H1 (cell line): ENCODE data around the gene CDKN2AIP. TPM values are rescaled to one million over a fixed set of nuclear protein-coding genes. Genes with fewer than 3 reads are reported as not detected.

Source experiments
- CTCF ChIA-PET: fragments of 300-600 bp; sonication (Branson Sonifier 250); formaldehyde crosslinking; loops from one replicate; lab custom pipeline; 2021; ENCODE audit not compliant: partially characterized antibody; lab: Charles Lee
- POLR2A ChIA-PET: fragments of 300-600 bp; sonication (Branson Sonifier 250); formaldehyde crosslinking; loops from one replicate; lab custom pipeline; 2021; ENCODE audit warnings: inconsistent platforms; ENCODE audit not compliant: partially characterized antibody; lab: Charles Lee
- DNase-seq, 2 experiments: peaks; one replicate each; pipeline versions ENCODE4 v3.0.0 to v3.0.0-alpha.2; 2010 to 2022; ENCODE audit warnings: low spot score in 2 of 2, low read depth in 1 of 2, mixed read lengths in 1 of 2
- FAIRE-seq: peaks from 2 replicates; lab custom pipeline; 2011; peaks lifted over from hg19 to GRCh38; lab: Jason Lieb, UNC
- H2AFZ ChIP-seq: 2 replicates; pipeline ENCODE4 v1.8.1; 2012; ENCODE audit warnings: low read length, inconsistent platforms
- H2AK5ac ChIP-seq: 2 replicates; pipeline ENCODE4 v1.6.1; 2013; ENCODE audit warnings: low read depth, low read length
- H2BK120ac ChIP-seq: replicated peaks from 2 replicates; pipeline ENCODE3; 2013; ENCODE audit warnings: low read depth, low read length, inconsistent platforms
- H2BK12ac ChIP-seq: 2 replicates; pipeline ENCODE4 v1.6.1; 2013; ENCODE audit warnings: low read depth, low read length
- H2BK15ac ChIP-seq: 2 replicates; pipeline ENCODE4 v1.6.1; 2013; ENCODE audit warnings: low read length
- H2BK20ac ChIP-seq: 2 replicates; pipeline ENCODE4 v1.6.1; 2013; ENCODE audit warnings: low read length
- H2BK5ac ChIP-seq: 2 replicates; pipeline ENCODE4 v1.6.1; 2013; ENCODE audit warnings: low read depth, low read length
- H3K14ac ChIP-seq: 2 replicates; pipeline ENCODE4 v1.6.1; 2013; ENCODE audit warnings: inconsistent platforms; ENCODE audit not compliant: insufficient read length
- H3K18ac ChIP-seq: 2 replicates; pipeline ENCODE4 v1.6.1; 2013; ENCODE audit warnings: low read length; ENCODE audit errors: extremely low read depth
- H3K23ac ChIP-seq: 2 replicates; pipeline ENCODE4 v1.6.1; 2013; ENCODE audit warnings: inconsistent platforms; ENCODE audit not compliant: insufficient read length
- H3K23me2 ChIP-seq: 2 replicates; pipeline ENCODE4 v1.6.1; 2013; ENCODE audit warnings: low read depth, low read length
- H3K27ac ChIP-seq: 2 replicates; pipeline ENCODE4 v1.6.1; 2011; ENCODE audit warnings: low read depth, low read length, inconsistent platforms
- H3K27me3 ChIP-seq, 4 experiments: replicated peaks in 1 of 4; 1 replicate in 1 of 4; 2 replicates in 3 of 4; pipeline versions ENCODE4 v1.6.1 to v1.8.1; 2011 to 2013; ENCODE audit warnings: low read length in 3 of 4, mild to moderate bottlenecking in 3 of 4, inconsistent platforms in 2 of 4, mixed read lengths in 2 of 4, moderate library complexity in 1 of 4; ENCODE audit not compliant: control insufficient read depth in 3 of 4, insufficient read depth in 3 of 4; ENCODE audit errors: extremely low read depth in 1 of 4
- H3K36me3 ChIP-seq, 4 experiments: 2 replicates each; pipeline versions ENCODE4 v1.6.1 to v1.8.1; 2011 to 2013; ENCODE audit warnings: mild to moderate bottlenecking in 4 of 4, low read length in 3 of 4, moderate library complexity in 2 of 4, control low read depth in 1 of 4, inconsistent platforms in 1 of 4; ENCODE audit not compliant: insufficient read depth in 4 of 4, control insufficient read depth in 2 of 4
- H3K4ac ChIP-seq: replicated peaks from 2 replicates; pipeline ENCODE3; 2013; ENCODE audit warnings: low read length, low read depth, mixed read lengths, inconsistent platforms; ENCODE audit not compliant: insufficient read length
- H3K4me1 ChIP-seq, 4 experiments: replicated peaks in 1 of 4; 1 replicate in 1 of 4; 2 replicates in 3 of 4; pipeline versions ENCODE4 v1.6.1 to v1.8.1; 2011 to 2013; ENCODE audit warnings: low read length in 3 of 4, inconsistent platforms in 2 of 4, mixed read lengths in 1 of 4; ENCODE audit not compliant: insufficient read depth in 4 of 4, control insufficient read depth in 3 of 4
- H3K4me2 ChIP-seq, 2 experiments: 2 replicates each; pipeline versions ENCODE4 v1.6.1 to v1.8.1; 2011 to 2013; ENCODE audit warnings: low read depth in 2 of 2, low read length in 2 of 2, control low read depth in 1 of 2, inconsistent platforms in 1 of 2, mild to moderate bottlenecking in 1 of 2; ENCODE audit not compliant: insufficient read depth in 1 of 2
- H3K4me3 ChIP-seq, 4 experiments: fragments of 200-600, 300-600 bp in 1 of 4; sonication (generic), shearing (Covaris generic), sonication (Bioruptor Twin) in 1 of 4; 2 replicates each; pipeline versions ENCODE4 v1.5.1 to v1.8.1; 2011 to 2016; ENCODE audit warnings: low read length in 4 of 4, low read depth in 3 of 4, control low read depth in 2 of 4, inconsistent platforms in 2 of 4, mild to moderate bottlenecking in 2 of 4, mixed read lengths in 1 of 4, moderate library complexity in 1 of 4; ENCODE audit not compliant: insufficient read depth in 2 of 4; ENCODE audit errors: extremely low read depth in 1 of 4
- H3K56ac ChIP-seq: replicated peaks from 2 replicates; pipeline ENCODE3; 2013; ENCODE audit warnings: low read depth, mild to moderate bottlenecking, mixed read lengths, low read length, inconsistent platforms; ENCODE audit not compliant: insufficient read length
- H3K79me1 ChIP-seq: 2 replicates; pipeline ENCODE4 v1.6.1; 2013; ENCODE audit warnings: low read depth, low read length, control low read depth
- H3K79me2 ChIP-seq, 2 experiments: 2 replicates each; pipeline versions ENCODE4 v1.6.1 to v1.8.1; 2012 to 2013; ENCODE audit warnings: low read length in 2 of 2, mild to moderate bottlenecking in 2 of 2, inconsistent platforms in 1 of 2; ENCODE audit not compliant: insufficient read depth in 2 of 2, control insufficient read depth in 1 of 2
- H3K9ac ChIP-seq, 4 experiments: replicated peaks in 1 of 4; 1 replicate in 1 of 4; 2 replicates in 3 of 4; pipeline versions ENCODE4 v1.6.1 to v1.8.1; 2011 to 2013; ENCODE audit warnings: low read depth in 3 of 4, low read length in 3 of 4, control low read depth in 2 of 4, mild to moderate bottlenecking in 2 of 4, moderate library complexity in 2 of 4, inconsistent platforms in 1 of 4; ENCODE audit errors: extremely low read depth in 1 of 4
- H3K9me3 ChIP-seq, 2 experiments: 2 replicates each; pipeline versions ENCODE4 v1.6.1 to v1.8.1; 2012 to 2013; ENCODE audit warnings: mild to moderate bottlenecking in 2 of 2, moderate library complexity in 2 of 2, control low read depth in 1 of 2, inconsistent platforms in 1 of 2, low read depth in 1 of 2, low read length in 1 of 2, mixed read lengths in 1 of 2; ENCODE audit not compliant: insufficient read depth in 2 of 2
- H4K20me1 ChIP-seq, 2 experiments: replicated peaks in 1 of 2; 2 replicates each; pipeline versions ENCODE3 to v1.8.1; 2011 to 2013; ENCODE audit warnings: inconsistent platforms in 2 of 2, low read length in 2 of 2, mild to moderate bottlenecking in 1 of 2; ENCODE audit not compliant: insufficient read depth in 2 of 2, control insufficient read depth in 1 of 2
- H4K5ac ChIP-seq: 2 replicates; pipeline ENCODE4 v1.6.1; 2013; ENCODE audit warnings: low read length, low read depth, mixed read lengths, inconsistent platforms; ENCODE audit not compliant: insufficient read length
- H4K8ac ChIP-seq: 2 replicates; pipeline ENCODE4 v1.8.0; 2013; ENCODE audit warnings: mild to moderate bottlenecking, moderate library complexity, low read length, inconsistent platforms; ENCODE audit not compliant: insufficient read depth; ENCODE audit errors: extremely low read depth
- H4K91ac ChIP-seq: replicated peaks from 2 replicates; pipeline ENCODE3; 2013; ENCODE audit warnings: low read length, mixed read lengths, inconsistent platforms; ENCODE audit not compliant: insufficient read length
- BRCA1 ChIP-seq: IDR thresholded peaks from 2 replicates; pipeline ENCODE4 v1.6.1; 2012; ENCODE audit warnings: low read depth, low read length, improper control_type of control experiment
- CTBP2 ChIP-seq: IDR thresholded peaks from 2 replicates; pipeline ENCODE4 v1.7.0; 2011; ENCODE audit warnings: borderline replicate concordance, mild to moderate bottlenecking, moderate library complexity, mixed read lengths, low read length; ENCODE audit not compliant: insufficient read depth, insufficient read length
- E2F6 ChIP-seq: IDR thresholded peaks from 2 replicates; pipeline ENCODE4 v1.6.1; 2012; ENCODE audit warnings: inconsistent platforms
- FOSL1 ChIP-seq: IDR thresholded peaks from 2 replicates; pipeline ENCODE4 v1.6.1; 2011; ENCODE audit warnings: mild to moderate bottlenecking, low read depth, low read length, moderate library complexity; ENCODE audit not compliant: insufficient read depth
- GTF2F1 ChIP-seq: IDR thresholded peaks from 2 replicates; pipeline ENCODE4 v1.6.1; 2012; ENCODE audit warnings: low read depth, low read length, improper control_type of control experiment, borderline replicate concordance
- HDAC2 ChIP-seq, 2 experiments: fragments of 300-600 bp in 1 of 2; sonication (generic) in 1 of 2; IDR thresholded peaks; 2 replicates each; pipeline ENCODE4 v1.6.1; 2011 to 2012; ENCODE audit warnings: low read depth in 2 of 2, low read length in 2 of 2, mild to moderate bottlenecking in 2 of 2, moderate library complexity in 2 of 2, borderline replicate concordance in 1 of 2, inconsistent platforms in 1 of 2
- JUN ChIP-seq: IDR thresholded peaks from 2 replicates; pipeline ENCODE4 v1.6.1; 2011; ENCODE audit warnings: low read depth, mild to moderate bottlenecking, improper control_type of control experiment, low read length
- POLR2A ChIP-seq, 2 experiments: IDR thresholded peaks; 1 replicate in 1 of 2; 2 replicates in 1 of 2; pipeline ENCODE4 v1.6.1; 2011; ENCODE audit warnings: low read depth in 2 of 2, low read length in 2 of 2, mild to moderate bottlenecking in 2 of 2; ENCODE audit errors: control extremely low read depth in 1 of 2
- RFX5 ChIP-seq: IDR thresholded peaks from 2 replicates; pipeline ENCODE4 v1.6.1; 2011; ENCODE audit warnings: low read depth, low read length, improper control_type of control experiment, borderline replicate concordance
- YY1 ChIP-seq: IDR thresholded peaks from 2 replicates; pipeline ENCODE4 v1.6.1; 2011; ENCODE audit warnings: low read depth, mild to moderate bottlenecking, low read length
- WGBS, 2 experiments: shearing (Covaris generic) in 1 of 2; methylation state at CpG; one replicate each; pipeline versions ENCODE4 v1.1.6 to v1.1.7; 2013 to 2015; ENCODE audit warnings: low lambda C conversion rate in 2 of 2, mixed read lengths in 2 of 2, inconsistent platforms in 1 of 2, low coverage in 1 of 2, missing lambda C conversion rate in 1 of 2; ENCODE audit not compliant: insufficient replicate concordance in 2 of 2, insufficient coverage in 1 of 2, insufficient read length in 1 of 2; ENCODE audit errors: extremely low coverage in 1 of 2, missing lambda C conversion rate in 1 of 2; 5-methylcytosine and 5-hydroxymethylcytosine counted together
- polyA plus RNA-seq, 7 experiments: library from polyadenylated mRNA; depleted of rRNA in 3 of 7; stranded (reverse) in 5 of 7; unstranded in 2 of 7; fragments of >200 nt in 5 of 7; fragments of 200-250 nt in 2 of 7; gene quantifications; 1 replicate in 5 of 7; 2 replicates in 1 of 7; 4 replicates in 1 of 7; pipeline versions ENCODE4 v1.2.1 to v1.2.3, GENCODE V29; 2011 to 2013; ENCODE audit warnings: missing spikeins in 2 of 7, mixed read lengths in 2 of 7
- total RNA-seq: library from RNA; stranded (reverse); fragmentation: NEBNext Ultra II Directional; extraction: Animal tissue kit (Norgen Biotek cat#: 25700); gene quantifications from 2 replicates; pipeline ENCODE4 v1.2.1, GENCODE V29; 2021

The CDKN2AIP gene
- total and polyA plus RNA-seq, 2 of the 8 experiments (the other 6 are each of a cell fraction or from before 2014, with no cell fraction given), result 6.0 to 14.0 TPM

- Histone ChIP-seq H2BK20ac (no peak overlapping the region), H3K79me2 (no peaks in the 10 kb centered on the region), H2AK5ac (no peak overlapping the region), H3K4me2 (no peak overlapping the region), H3K14ac (no peak overlapping the region), H3K4ac (no peak overlapping the region), H3K27ac (no peak overlapping the region), H4K8ac (no peak overlapping the region), H3K9ac (no peak overlapping the region), H3K36me3 (no peaks in the 10 kb centered on the region), H2BK120ac (no peak overlapping the region), H2BK5ac (no peak overlapping the region), H3K4me1 (peaks cover 0 to 3% (median 0%) of the 10 kb centered on the region in 4 experiments; a peak in 2 of 7 replicates), H4K91ac (no peak overlapping the region), H2BK15ac (no peak overlapping the region), H3K23me2 (peaks cover under 1% of the 10 kb centered on the region; the same call in 1 of the 2 replicates), H3K27me3 (no peaks in the 10 kb centered on the region), H3K56ac (no peak overlapping the region), H3K9me3 (no peaks in the 10 kb centered on the region), H2BK12ac (no peak overlapping the region), H3K18ac (no peak overlapping the region), H4K20me1 (no peaks in the 10 kb centered on the region), H4K5ac (no peak overlapping the region), H3K79me1 (no peaks in the 10 kb centered on the region), H2AFZ (no peak overlapping the region), H3K23ac (no peak overlapping the region), H3K4me3 (no peak overlapping the region)
- FAIRE-seq (no peak), DNase-seq (no peak)
- ChIA-PET POLR2A (no interaction called here), CTCF (interaction anchor here (0.8 to 2.8 kb wide), 7 partner anchors 34 to 465 kb away, joined by 3 to 10 read pairs (median 3); no protein-coding TSS in a partner anchor)
- TF ChIP-seq BRCA1 (no peak), FOSL1 (no peak), JUN (no peak), POLR2A (IDR thresholded peaks at IDR 0.05; ENCODE audit: control extremely low read depth in 1 of 2, low read depth in 2 of 2, low read length in 2 of 2) (no peak), GTF2F1 (no peak), E2F6 (no peak), CTBP2 (no peak), HDAC2 (IDR thresholded peaks at IDR 0.05; ENCODE audit: borderline replicate concordance in 1 of 2, low read depth in 2 of 2, low read length in 2 of 2) (no peak), YY1 (no peak), RFX5 (no peak)
- 92% methylated on average over 4 of the region's 4 CpGs; no CpG with 5 or more reads in 1 of the 2 experiments for WGBS, 2 experiments
These were observed 40.5 kb upstream of the CDKN2AIP start for GRCh38 chr4:183403961-183404360.
